SU-DHL-6 (cell line): ENCODE measurements around the gene LHFPL3.

Experiments
- CTCF ChIP-seq: fragments of 200-600 bp; sonication (generic); IDR thresholded peaks from one replicate; pipeline ENCODE4 v1.5.1; 2017; ENCODE audit warnings: antibody characterized with exemption, mild to moderate bottlenecking, low read length, moderate library complexity; ENCODE audit not compliant: insufficient read depth, poor library complexity, severe bottlenecking
- EZH2phosphoT487 ChIP-seq: fragments of 200-600 bp; sonication (generic), shearing (Covaris generic); conservative IDR thresholded peaks from 2 replicates; pipeline ENCODE4 v1.6.1; 2018; ENCODE audit warnings: mild to moderate bottlenecking, antibody characterized with exemption, low read length, moderate library complexity, mixed read lengths

- TF ChIP-seq CTCF (no peak), EZH2phosphoT487 (no peak)
These were observed 518.3 kb downstream of the LHFPL3 start for GRCh38 chr7:104846731-104847130.
